DMS53 (cell line): ENCODE results near the gene FAM135A.
"Not testable (repeated sequence)": the region's sequence is repeated elsewhere in the genome, so short reads cannot be mapped to it uniquely, and the experiment has no call there.

Source experiments
- DNase-seq: peaks from one replicate; lab custom pipeline; 2025; lab: John Stamatoyannopoulos, UW

Gene FAM135A

DNA sequence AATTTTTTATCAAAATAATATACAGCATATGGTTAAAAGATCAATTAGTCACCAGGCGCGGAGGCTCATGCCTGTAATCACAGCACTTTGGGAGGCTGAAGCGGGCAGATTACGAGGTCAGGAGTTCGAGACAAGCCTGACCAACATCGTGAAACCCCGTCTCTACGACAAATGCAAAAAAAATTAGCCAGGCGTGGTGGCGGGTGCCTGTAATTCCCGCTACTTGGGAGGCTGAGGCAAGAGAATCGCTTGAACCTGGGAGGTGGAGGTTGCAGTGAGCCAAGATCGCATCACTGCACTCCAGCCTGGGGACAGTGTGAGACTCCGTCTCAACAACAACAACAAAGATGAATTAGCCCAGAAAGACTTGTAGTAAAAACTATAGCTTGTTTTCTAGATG is 46.4 kb downstream of the FAM135A start:
- DNase-seq = not testable (repeated sequence)

DNA sequence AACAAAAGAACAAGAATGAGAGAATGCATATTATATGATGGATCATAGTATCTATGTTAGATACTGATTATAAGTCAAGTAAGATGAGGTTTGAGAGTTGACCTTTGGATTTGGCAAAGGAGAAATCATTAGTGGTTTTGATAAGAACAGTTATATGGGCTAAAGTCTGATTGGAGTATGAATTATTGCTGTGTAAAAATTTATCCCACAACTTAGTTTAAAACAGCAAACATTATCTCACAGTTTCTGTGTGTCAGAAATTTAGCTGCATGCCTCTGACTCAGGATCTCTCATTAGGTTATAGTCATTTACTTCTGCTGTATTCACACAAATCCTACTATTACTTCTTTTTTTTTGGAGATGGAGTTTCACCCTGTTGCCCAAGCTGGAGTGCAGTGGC is 56.7 kb downstream of the FAM135A start:
- DNase-seq = no peak

GRCh38 chr6:70470510-70470909 is 57.2 kb downstream of the FAM135A start:
- not testable (repeated sequence) for DNase-seq

GRCh38 chr6:70474751-70475150 is 61.4 kb downstream of the FAM135A start:
- DNase-seq = no peak

DNA sequence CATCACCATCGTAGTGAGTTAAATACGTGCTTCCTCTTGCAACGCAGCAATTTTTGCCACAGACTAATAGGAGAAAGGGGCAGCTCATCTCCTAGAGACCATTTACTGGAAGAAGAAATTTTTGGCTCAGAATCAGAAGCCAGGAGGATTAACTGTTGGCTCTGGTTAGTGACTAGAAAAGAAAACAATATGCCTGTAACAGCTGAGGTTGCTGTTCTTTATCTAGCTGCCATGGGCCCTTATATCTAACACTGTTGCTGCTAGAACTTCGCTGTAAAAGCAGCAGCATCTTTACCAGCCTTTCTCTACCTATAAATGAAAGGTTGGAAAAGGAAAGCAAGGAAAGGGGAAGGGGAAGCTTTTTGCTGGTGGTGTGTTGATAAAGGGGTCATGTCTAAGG is 65.9 kb downstream of the FAM135A start:
- no peak for DNase-seq

DNA sequence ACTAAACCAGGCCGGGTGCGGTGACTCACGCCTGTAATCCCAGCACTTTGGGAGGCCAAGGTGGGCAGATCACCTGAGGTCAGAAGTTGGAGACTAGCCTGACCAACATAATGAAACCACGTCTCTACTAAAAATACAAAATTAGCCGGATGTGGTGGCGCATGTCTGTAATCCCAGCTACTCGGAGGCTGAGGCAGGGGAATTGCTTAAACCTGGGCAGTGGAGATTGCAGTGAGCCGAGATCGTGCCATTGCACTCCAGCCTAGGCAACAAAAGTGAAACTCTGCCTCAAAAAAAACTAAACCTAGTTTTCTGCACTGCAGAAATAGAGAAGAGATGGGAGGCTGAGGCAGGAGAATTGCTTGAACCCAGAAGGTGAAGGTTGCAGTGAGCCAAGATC is 73.3 kb downstream of the FAM135A start:
- DNase-seq = not testable (repeated sequence)

DNA sequence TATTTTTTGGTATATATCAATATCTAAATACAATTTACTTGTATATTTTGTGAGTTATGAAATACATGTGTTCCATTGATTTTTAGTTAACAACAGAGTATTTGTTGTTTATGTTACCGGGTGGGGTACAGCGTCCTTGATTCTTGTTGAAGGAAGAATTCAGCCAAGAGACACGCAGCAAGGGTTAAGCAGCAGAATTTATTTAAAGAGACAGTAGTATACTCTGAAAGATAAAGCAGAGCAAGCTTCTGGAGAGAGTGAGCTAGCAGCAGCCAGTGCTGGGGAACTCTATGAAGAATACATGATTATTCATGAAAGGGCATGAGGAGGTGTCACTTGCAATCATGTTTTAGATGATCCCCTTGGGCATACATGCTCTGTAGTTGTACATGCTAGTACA is 76.1 kb downstream of the FAM135A start:
- no peak for DNase-seq

GRCh38 chr6:70494833-70495232 is 81.5 kb downstream of the FAM135A start:
- DNase-seq = no peak

DNA sequence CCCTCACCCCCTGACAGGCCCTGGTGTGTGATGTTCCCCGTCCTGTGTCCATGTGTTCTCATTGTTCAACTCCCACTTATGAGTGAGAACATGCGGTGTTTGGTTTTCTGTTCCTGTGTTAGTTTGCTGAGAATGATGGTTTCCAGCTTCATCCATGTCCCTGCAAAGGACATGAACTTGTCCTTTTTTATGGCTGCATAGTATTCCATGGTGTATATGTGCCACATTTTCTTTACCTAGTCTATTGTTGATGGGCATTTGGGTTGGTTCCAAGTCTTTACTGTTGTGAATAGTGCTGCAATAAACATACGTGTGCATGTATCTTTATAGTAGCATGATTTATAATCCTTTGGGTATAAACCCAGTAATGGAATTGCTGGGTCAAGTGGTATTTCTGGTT is 82.5 kb downstream of the FAM135A start:
- not testable (repeated sequence) for DNase-seq

DNA sequence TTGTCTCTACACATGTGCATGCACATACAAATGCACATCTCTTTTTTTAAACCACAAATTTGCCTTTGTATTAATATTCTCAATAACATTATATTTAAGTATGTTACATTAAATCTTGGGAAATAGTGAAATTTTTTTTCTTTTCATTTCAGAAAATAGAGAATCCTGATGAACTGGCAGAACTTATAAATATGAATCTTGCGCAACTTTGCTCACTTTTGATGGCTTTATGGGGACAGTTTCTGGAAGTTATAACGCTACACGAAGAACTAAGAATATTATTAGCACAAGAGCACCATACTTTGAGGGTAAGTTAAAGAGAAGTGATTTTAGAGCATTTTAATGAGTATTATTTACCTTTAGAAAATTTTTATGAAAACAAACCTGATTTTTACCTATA is 89.2 kb downstream of the FAM135A start:
- no peak for DNase-seq

- no peak for DNase-seq
Observed at GRCh38 chr6:70503813-70504465, 90.6 kb downstream of the FAM135A start.

GRCh38 chr6:70506321-70506720 is 93.0 kb downstream of the FAM135A start:
- no peak for DNase-seq

DNA sequence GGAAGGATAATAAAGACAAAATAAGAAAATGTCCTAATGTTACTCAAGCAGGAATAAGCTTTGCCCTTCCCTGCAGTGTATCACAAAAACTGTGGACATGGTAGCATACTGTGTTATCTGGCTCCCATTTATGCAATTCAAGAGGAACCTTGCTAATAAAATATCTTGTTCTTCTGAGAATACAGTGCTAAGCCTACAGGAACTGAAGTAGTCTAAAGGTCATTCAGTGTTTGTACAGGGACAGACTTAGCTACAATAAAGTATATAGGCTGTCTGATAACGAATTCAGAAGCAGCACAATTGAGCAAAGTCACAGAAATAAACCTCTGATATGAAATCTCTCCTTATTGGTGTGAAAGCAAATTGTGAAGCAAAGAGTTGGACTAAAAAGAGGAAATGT is 93.9 kb downstream of the FAM135A start:
- DNase-seq = peak; percentile 21

DNA sequence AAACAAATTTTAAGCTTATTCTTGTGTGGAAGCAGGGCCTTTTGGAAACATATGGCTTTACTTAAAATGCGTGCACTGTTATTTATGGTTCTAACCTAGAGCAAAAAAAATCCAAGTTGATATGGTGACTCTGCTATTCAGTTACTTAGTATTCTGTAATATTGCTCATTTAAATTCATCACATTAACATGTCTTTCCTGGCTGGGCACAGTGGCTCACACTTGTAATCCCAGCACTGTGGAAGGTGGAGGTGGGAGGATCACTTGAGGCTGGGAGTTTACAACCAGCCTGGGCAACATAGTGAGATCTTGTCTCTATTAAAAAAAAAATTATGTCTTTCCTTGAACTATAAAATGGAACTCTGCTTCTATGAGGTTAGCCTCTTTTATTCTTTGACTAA is 95.6 kb downstream of the FAM135A start:
- no peak for DNase-seq

GRCh38 chr6:70510600-70510999 is 97.3 kb downstream of the FAM135A start:
- no peak for DNase-seq

- no peak for DNase-seq
Observed at GRCh38 chr6:70518723-70519122, 105.4 kb downstream of the FAM135A start.

DNA sequence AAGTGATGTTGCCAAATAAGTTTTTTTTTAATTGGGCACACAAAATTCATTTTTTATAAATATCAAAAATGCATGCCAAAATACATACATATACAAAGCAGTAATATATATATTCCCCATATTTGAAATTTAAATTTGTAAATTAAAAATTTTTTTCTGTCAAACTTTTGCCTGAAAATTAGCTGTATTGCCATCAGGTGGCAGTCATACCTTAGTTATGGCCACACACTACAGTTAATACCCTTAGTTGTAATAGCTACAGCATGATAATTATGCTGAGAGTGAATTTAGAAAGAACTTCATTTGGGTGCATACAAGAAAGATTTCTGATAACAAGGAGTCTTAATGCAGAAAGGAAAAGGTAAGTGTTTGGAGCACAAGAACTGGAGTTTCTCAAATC is 107.3 kb downstream of the FAM135A start:
- DNase-seq = peak; percentile 55

DNA sequence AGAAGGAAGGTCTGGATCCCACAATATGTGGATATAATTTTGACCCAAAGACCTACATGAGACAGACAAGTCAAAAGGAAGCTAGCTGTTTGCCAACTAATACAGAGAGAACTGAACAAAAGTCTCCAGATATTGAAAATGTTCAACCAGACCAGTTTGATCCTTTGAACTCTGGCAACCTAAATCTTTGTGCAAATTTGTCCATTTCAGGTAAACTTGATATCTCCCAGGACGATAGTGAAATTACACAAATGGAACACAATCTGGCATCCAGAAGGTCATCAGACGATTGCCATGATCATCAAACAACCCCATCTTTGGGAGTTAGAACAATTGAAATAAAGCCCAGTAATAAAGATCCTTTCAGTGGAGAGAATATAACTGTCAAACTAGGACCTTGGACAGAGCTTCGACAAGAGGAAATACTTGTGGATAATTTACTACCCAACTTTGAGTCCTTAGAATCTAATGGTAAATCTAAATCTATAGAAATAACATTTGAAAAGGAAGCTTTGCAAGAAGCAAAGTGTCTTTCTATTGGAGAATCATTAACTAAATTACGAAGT is 111.5 kb downstream of the FAM135A start:
- no peak for DNase-seq

DNA sequence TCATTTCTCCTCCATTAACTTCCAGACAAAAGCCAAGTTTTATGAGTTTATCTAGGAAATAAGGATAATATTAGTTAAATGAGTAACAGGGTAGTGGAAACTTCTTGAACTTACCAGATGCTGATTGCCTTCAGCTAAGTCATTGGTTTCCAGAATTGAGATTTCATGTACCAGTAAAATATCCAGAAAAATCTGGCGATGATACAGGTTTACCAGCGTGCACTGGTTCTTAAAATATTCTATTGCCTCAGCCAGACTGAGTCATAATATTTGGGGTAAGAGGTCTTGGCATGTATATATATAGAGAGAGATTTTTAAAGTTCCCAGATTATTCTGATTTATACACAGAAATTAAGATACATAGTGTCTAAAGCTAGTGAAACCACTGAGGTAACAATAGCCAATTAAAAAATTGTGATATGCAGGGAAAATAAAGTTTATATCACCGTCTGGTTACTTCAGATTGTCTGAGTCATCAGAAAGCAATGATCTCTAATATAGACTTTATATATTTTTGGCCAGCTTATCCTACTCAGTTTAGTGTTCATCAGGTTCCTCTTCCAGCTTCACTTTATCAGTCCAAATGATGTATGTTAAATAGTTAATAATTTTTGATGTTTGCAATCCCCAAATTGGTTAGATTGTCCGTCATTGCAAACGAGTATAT is 113.9 kb downstream of the FAM135A start:
- no peak for DNase-seq

DNA sequence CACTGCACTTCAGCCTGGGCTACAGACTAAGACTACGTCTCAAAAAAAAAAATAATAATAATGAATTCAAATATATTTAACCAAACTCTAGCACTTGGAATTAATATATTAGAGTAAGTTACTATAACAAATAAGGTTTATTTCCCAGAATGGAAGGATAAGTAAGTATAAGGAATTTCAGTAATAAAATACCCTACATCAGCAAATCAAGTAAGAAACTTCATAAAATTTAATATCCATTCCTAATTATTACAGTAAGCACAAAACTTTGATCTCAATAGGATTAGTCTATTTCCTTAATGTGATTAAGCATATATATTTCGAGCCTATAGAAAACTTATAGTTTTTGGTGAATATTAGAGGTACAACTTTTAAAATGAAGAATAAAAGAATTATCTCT is 116.7 kb downstream of the FAM135A start:
- no peak for DNase-seq

- no peak for DNase-seq
Observed at GRCh38 chr6:70531133-70531532, 117.8 kb downstream of the FAM135A start.

DNA sequence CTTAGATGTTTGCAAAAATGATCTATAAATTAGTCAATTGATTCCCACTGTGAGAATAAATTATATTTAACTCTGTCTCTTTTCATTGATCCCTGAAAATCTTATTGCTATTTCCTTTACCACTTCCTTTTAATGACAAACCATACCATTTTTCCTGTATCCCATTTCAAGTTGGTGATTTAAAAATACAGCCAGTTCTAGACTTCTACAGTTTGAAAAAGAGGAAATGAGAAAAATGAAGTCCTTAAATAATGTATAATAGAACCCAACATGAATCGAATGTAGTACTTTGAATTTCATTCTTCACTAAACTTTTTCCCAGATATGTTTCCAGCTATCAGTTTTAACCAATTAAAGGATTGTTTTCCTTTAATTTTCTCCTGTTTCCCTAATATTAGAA is 124.0 kb downstream of the FAM135A start:
- DNase-seq = no peak

DNA sequence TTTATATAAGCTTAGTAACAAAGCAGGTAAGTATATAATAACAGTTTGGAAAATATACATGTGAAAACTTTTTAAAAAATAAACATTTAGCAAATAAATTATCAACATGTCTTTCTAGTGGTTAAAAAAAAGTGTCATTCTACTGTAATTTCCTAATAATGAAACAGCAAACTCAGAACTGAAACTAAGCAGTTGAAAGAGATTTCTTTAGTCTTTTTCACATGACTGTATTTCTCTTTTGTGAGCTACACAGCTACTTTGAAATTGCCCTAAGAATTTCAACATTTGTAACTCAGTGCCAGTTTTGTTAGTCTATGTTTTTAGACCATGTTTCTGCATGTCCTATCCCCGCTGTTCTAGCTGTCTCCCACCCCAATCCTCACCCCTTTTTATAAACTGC is 125.1 kb downstream of the FAM135A start:
- no peak for DNase-seq

DNA sequence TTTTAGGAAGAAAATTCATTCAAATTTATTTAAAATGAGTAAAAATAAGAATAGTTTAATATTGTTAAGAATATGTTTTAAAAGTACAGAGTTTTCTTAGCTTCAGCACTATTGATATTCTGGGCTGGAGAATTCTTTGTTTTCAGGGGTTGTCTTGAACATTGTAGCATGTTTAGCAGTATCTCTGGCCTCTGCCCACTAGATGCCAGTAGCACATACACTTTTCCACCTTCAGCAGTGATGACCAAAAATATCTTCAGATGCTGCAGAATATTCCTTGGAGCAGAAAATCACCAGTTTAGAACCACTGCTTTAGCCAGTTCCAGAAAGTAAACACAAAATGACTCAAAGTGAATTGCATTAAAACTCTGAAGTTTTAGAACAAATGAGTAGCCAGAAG is 134.0 kb downstream of the FAM135A start:
- peak; percentile 62 for DNase-seq
